HG03108 (cell line): Measurements from ENCODE around the gene PBX1.

ENCODE experiments used
- ATAC-seq: cut with Tn5 transposase; IDR thresholded peaks from one replicate; pipeline ENCODE4 v1.9.1; 2021; ENCODE audit warnings: moderate library complexity; ENCODE audit not compliant: unreplicated experiment

The PBX1 gene

DNA sequence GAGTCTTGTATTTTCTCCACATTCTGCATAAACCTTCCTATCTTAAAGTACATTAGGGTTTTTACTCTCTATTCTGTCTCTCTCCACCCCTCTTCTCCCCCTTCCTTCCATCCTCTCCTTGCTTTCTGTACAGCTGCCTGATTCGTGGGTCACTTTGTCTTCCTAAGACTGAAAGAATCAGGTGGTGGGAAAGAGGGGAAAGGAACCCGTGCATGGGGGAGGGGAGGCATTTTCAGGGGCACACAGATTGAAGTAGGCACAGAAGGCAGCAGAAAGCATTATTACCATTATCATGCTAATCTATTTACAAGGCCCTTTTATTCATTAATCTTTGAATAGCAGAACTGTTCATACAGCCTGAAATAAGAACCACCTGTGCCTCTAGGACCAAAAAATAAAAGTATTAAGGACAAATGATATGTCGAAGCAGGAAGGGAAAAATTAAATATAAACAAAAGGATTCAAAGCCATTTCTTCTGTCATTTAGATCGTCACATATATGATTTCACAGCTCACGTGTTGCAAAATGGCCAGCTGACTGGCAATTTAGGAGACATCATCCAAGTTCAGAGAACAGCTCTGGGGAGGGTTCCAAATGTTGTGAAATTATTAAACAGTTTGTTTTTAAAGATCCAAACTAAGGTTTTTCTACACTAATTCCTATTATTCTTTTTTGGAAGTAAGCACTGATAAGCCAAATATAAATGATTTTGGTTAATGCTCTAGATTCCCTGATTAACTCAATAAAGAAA lies 154.6 kb downstream of the PBX1 start:
- no peak for ATAC-seq

DNA sequence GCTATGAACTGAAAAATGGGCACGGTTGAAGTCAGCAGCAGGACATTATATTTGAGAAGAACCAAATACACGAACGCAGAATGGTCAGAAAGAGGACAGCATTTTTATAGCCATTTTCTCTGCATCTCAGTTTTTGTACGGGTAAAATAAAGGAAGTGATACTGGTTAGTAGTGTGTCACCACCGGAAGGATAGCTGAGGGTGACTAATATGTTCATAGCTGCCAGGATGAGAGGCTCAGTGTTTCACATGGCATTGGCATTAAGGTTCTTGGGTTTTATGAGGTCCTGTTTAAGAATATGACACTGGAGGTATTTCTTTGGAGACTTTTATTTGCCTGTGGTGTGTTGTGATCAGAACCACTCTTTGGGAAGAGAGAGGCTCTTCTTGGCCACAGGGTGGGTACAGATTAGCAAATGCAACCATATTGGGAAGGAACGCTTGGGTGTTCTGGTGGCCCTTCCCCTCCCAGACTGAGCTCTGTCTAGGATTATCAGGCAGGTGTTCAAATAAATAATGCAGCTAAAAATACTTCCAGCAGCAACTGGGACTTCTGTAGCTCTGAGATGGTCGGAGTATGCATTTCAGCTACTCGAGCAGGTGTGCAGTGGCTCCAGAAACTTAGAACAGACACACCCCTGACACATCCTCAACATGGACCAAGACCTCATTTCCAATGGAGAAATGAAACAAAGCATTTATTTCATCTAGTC lies 158.2 kb downstream of the PBX1 start:
- ATAC-seq = peak; percentile 67

GRCh38 chr1:164718821-164719220 lies 159.8 kb downstream of the PBX1 start:
- no peak for ATAC-seq

DNA sequence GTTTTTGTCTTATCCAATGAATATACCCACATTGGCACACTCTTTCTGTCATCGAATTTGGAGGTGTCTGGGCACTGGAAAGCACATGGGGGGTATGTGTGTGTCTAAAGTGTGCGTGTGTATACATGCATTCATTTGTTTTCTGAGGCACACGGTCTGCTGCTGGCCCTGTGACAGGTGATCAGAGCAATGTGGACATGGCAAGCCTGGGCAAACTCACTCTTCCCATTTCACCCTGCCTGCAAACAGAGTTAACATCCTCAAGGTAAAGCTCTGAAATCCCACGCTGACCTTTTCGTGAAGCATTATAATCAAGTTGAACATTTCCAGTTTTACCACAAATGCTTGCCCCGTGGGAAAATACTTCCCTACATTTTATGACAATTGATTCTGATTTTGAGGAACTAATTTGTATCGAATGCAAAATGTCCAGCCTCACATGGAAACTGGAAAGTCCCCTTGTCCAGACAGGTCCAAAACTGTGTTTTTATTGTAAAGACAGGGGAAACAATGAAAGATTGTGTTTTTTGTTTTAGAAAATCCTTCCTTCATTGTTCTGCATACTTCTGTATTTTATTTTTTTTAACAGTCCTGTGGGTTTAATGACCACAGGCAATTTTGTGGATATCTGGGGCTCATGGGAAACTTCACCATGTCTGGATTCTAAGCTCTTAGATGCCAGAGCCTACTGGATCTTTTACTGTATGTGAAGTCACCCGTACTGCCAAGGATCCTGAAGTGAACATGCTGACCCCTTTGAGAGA lies 160.9 kb downstream of the PBX1 start:
- no peak for ATAC-seq

DNA sequence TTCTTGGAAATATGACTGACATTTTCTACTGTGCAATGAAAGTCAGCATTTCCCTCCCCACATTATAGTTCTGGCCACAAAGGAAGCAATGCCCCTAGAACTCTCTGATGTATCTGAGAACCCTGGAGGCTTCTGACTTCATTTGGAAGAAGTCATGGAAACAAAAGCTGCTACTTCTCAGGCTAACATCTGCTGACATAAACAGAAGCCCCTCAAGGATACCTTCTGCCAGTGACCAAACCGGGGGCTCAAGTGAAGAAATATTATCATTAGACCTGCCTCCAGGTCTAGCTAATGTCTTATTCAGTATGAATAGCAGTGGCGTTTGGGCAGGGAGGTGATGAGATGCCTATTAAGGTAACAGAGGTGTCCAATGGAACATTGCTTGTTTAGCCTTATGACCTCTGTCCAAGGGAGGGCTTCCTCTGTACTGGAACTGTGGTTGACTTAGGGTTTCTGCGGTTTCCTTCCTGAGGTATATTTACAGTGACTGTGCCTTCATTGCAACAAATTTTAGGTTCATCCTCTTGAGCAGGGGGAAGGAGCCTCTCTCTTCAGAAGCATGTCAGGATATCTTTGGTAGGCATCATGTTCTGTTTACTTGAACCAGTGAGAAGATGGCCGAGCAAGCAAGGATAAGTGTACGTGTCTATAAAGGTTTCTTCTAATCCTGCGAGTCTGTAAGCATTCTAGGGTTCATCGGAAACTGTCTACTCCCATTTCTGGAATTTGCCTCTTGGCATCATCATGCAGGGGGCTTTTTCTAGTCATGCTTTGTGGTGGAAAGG lies 161.7 kb downstream of the PBX1 start:
- no peak for ATAC-seq

GRCh38 chr1:164721228-164721496 lies 162.2 kb downstream of the PBX1 start:
- ATAC-seq = no peak

- no peak for ATAC-seq
Observed at GRCh38 chr1:164723296-164723798, 164.4 kb downstream of the PBX1 start.

DNA sequence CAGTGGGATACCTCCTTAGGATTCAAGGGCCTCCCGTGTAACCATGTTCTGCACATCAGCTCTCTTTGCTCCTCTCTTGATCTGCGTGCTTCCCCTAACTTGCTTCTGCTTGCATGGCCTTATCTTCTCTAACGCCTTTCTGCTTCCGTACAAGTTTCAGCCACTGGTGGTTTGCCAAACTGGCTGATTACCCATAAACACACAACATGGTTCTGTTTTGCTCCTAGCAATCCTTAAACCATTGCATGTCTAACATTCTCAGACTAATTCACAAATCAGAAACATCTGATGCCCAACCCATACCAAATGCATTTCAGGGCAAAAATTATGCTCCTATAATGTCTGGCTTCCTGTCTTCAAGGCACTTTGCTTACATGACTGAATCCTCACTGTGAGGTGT lies 166.4 kb downstream of the PBX1 start:
- ATAC-seq = no peak

DNA sequence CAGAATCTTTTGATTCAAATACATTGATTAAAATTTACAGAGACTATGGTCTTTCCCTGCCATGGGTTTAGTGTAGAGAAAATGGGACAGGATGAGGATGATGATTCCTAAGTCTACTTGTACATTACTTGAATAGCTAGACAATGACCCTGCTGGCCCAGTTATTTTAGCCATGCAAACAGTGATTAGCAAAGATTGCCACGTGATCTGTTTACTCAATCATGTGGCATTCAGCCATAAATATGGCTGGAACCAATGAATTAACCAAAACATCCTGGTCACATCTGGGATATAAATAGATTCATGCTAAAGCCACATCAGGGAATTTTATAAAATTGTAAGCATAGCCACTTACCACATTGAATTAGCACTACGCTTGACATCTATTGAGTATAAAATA lies 167.3 kb downstream of the PBX1 start:
- ATAC-seq = no peak

DNA sequence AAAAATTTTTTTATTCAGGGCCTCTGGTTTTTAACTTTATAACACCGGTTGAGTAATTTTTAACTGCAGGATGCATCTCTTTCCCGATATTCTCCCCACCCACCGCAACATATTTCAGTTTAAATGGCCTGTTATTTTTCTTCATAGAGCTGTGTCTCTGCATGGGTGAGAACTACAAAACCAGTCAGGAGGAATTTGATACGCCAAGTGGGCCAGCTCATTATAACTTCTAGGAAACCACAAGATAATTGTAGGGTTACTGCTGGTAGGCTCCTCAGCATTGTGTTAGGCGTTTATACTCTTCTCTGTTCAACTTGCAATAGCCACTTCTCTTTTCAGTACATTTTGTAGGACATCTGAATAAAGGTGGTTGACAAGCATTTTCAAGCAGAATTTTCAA lies 169.7 kb downstream of the PBX1 start:
- no peak for ATAC-seq

DNA sequence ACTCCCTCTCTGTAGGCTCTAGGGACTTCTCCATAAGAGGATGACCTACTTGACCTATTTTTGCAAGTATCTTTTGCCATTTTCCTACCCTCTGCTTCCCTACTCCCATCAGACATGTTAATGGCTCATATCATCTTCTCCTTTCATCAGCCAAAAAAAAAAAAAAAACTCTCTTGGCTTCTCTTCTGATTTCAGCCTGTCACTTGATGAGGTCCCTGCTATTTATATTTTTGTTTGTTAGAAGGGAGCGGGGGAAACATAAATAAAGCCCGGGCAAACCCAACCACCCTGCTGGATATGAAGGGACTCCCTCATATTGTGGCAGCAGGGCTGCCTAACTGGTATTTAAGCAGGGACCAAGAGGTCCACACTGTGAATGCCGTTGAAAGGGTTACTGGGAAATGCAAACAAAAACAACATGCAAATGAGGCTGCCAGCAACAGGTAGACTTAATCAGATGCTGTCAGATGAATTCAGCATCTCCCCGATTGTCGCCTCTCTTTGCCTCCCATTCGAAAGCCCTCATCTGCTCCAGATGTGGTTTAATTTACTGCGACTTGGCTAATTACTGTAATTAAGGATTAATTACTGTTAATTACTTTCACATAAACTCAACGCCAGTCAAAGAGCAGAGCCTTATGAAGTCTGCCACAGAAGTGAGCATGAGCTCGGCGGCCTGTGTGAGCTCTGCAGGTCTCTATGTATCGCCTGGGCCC lies 172.3 kb downstream of the PBX1 start:
- no peak for ATAC-seq

- ATAC-seq = no peak
Observed at GRCh38 chr1:164733070-164733469, 174.1 kb downstream of the PBX1 start.

GRCh38 chr1:164733734-164734133 lies 174.8 kb downstream of the PBX1 start:
- no peak for ATAC-seq

DNA sequence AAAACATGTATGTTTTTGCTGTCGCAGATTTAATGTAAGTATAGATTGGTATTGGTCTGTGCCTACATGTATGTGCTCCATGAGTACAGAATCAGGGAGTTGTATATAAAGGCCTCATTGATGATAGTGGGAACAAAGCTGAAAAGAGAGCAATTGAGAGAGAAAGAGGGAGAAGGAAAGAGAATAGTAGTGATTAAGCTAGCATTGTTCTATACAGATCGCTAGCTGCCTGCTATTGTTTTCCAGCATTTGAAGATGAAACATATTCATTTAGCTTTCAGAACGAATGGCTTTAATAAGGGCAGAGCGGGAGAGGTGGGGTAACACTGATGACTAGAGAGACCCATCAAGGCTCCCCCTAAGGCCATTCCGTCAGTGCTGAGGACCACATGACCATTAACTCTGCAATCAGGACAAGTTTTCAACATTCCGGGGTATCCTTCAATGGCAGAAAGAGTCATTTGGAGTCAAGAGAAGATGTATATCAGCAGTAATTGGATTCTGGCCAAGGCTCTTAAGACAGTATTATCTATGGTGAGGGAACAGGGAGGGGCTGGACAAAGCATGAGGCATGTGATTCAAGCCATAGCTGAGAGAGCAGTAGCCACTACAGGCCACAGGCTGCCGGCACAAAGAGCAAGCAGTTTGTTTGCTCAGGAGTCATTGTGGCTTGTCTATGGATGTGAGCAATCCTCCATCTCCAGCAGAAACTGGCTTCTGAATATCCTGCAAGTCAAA lies 176.5 kb downstream of the PBX1 start:
- ATAC-seq = no peak

- ATAC-seq = no peak
Observed at GRCh38 chr1:164736137-164736536, 177.2 kb downstream of the PBX1 start.

GRCh38 chr1:164739189-164739588 lies 180.2 kb downstream of the PBX1 start:
- ATAC-seq = no peak

GRCh38 chr1:164740000-164740526 lies 181.1 kb downstream of the PBX1 start:
- ATAC-seq = no peak

GRCh38 chr1:164742745-164743144 lies 183.8 kb downstream of the PBX1 start:
- ATAC-seq = no peak

- no peak for ATAC-seq
Observed at GRCh38 chr1:164743976-164744375, 185.0 kb downstream of the PBX1 start.

DNA sequence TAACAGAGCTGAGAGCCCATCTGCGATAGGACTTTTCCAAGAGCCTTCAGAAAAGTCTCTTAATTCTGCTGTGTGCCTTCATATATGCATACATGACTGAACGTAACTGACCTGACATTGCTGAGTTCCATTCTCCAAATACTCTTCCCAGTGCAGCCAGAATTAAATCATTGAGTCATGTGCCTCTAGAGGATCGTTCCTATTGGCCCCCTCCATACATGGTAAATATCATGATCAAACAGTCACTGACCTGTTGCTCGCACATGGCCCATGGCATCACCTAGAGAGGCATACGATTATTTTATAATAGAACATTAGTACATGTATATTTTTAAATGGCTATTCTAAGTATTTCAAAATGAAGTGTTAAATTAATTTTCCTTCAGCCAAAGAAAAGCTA lies 186.8 kb downstream of the PBX1 start:
- no peak for ATAC-seq
